ENCODE data around the gene AHCTF1.
A peak's percentile ranks its signal among the peaks of the same experiment; 100 is the strongest.

The AHCTF1 gene, protein sequence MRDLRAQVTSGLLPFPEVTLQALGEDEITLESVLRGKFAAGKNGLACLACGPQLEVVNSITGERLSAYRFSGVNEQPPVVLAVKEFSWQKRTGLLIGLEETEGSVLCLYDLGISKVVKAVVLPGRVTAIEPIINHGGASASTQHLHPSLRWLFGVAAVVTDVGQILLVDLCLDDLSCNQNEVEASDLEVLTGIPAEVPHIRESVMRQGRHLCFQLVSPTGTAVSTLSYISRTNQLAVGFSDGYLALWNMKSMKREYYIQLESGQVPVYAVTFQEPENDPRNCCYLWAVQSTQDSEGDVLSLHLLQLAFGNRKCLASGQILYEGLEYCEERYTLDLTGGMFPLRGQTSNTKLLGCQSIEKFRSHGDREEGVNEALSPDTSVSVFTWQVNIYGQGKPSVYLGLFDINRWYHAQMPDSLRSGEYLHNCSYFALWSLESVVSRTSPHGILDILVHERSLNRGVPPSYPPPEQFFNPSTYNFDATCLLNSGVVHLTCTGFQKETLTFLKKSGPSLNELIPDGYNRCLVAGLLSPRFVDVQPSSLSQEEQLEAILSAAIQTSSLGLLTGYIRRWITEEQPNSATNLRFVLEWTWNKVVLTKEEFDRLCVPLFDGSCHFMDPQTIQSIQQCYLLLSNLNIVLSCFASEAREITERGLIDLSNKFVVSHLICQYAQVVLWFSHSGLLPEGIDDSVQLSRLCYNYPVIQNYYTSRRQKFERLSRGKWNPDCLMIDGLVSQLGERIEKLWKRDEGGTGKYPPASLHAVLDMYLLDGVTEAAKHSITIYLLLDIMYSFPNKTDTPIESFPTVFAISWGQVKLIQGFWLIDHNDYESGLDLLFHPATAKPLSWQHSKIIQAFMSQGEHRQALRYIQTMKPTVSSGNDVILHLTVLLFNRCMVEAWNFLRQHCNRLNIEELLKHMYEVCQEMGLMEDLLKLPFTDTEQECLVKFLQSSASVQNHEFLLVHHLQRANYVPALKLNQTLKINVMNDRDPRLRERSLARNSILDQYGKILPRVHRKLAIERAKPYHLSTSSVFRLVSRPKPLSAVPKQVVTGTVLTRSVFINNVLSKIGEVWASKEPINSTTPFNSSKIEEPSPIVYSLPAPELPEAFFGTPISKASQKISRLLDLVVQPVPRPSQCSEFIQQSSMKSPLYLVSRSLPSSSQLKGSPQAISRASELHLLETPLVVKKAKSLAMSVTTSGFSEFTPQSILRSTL (N-terminal part only)
- total RNA-seq: 25.2 to 101 (median 71.7) reads per million in 17 experiments

DNA sequence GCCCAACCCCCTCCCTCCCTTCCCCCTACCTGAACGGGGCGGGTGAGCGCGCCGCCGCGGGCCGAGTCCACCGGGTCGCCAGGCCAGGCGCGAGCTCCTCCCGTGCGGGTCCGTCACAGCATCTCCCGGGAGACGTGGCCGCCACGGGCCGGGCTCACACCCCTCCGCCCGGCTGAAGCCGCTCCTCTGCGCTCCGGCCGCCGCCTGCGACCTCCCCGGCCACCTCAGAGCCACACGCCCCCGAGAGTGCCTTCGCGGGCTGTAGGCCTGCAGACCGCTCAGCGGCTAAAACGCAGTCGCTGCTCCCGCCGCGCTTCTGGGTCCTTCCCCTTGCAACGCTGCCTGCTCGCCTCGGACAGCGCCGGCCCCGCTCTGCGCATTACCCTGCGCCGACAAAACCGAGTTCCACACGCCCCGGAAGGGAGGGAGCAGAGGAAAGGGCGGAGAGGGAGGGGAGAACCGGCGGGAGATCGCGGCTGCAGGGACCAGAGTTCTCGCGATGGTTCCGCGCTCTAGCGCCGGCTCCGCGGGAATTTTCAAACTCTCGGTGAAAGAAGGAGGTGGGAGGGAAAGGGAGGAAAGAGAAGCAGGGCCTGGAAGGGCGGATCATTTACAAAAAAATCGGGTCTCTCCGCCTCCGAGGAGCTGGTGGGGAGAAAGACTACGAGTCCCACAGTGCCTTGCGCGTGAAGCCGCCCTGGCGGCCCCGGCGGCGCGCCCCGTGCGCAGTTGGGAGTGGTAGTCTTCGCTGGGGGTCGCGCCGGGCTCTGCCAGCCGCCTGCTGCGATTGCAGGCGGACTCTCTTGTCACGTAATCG lies at the start of gene AHCTF1:
Gene AHCTF1 (minus strand): TSS at position 400 of the 817 bp plus-strand sequence. CDS start 13,578 bp downstream, outside the sequence.
- DNase-seq: peak; percentile 99 to 100 (median 99)

DNA sequence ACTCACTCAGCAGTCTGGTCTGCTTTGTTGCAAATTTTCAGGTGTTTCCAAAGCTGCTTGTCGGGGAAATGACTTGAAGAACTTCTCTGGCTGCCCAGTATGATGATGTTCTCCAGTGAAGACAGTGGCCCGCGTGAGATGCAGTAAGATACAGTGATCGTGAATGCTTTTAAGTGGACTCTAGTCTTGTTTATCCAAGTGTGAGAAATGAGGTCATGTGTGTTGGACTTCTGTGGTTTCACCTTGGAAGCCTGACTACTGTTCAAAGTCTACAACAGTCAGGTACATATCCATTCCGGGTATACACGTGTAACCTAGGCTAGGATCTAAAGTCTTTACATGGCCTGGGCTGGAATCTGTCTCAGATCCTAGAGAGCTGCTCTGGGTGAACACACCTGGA lies 47.0 kb upstream of the AHCTF1 start:
- DNase-seq: no peak

DNA sequence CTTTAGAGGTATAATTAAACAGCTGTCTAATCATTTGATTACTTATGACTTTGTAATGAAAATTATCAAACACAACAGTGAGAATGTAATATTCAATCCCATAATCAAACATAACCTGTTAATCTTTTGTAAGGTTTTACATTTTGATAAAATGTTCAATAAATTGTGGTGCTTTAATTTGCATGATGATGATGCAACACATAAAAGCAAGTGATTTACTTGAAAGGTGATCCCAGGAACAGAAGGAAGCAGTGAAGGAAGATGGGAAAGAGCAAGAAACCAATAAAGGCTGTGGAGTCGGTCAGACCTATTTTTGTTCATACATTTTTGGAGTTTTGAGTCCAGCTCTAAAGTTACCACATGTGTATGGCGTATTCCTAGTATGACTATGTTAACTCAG lies 46.5 kb upstream of the AHCTF1 start:
- DNase-seq: no peak

DNA sequence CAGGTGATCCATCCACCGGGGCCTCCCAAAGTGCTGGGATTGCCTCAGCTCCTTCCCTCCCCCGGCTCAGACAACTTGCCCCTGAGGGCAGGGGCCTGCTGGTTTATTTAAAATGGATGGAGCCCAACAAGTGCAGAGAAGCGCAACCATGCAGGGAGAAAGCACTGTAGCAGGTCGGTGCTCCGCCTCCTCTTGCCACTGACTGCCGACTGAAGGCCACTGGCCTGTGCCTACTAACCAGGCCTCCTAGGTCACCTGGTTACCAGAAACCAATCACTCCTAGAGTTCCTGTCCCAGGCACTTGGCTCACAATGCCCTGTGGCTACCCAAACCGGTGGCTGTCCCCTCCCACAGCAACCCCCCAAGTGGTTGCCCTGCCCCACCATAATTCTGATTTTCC lies 40.2 kb upstream of the AHCTF1 start:
- no peak for DNase-seq

DNA sequence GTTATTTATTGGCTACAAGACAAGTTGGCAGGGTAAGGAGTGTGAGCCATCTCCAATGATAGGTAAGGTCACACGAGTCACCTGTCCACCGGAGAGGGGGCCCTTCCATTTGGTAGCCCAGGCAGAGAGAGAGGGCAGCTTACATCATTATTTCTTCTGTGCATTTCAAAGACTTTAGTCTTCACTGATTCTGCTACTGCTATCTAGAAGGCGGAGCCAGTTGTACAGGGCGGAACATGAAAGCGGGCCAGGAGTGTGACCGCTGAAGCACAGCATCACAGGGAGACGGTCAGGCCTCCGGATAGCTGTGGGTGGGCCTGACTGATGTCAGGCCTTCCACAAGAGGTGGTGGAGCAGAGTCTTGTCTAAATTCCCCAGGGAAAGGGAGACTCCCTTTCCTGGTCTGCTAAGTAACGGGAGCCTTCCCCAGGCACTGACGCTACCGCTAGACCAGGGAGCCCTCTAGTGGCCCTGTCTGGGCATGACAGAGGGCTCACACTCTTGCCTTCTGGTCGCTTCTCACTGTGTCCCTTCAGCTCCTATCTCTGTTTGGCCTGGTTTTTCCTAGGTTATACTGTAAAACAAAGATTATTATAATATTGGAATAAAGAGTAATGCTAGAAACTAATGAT lies 39.5 kb upstream of the AHCTF1 start:
- DNase-seq: peak; percentile 47 to 73 (median 62)

DNA sequence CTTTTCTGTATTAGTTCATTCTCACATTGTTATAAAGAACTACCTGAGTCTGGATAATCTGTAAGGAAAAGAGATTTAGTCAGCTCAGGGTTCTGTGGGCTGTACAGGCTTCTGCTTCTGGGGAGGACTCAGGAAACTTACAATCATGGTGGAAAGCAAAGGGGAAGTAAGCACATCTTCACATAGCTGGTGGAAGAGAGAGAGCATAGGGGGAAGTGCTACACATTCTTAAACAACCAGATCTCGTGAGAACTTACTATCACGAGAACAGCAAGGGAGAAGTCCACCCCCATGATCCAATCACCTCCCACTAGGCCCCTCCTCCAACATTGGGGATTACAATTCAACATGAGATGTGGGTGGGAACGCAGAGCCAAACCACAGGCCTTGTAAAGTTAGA lies 37.9 kb upstream of the AHCTF1 start:
- peak in 3 of 4 experiments; percentile 9 to 36 (median 31) for DNase-seq

DNA sequence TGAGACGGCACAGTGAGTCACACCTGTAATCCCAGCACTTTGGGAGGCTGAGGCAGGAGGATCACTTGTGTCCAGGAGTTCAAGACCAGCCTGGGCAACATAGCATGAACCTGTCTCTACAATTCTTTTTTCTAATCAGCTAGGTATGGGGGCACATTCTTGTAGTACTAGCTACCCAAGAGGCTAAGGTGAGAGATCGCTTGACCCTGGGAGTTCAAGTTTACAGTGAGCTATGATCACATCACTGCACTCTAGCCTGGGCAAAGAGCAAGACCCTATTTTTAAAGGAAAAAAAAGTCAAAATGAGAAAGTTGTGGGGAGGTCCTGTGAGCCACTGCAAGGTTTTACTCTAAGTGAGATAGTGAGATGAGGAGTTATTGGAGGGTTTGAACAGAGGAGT lies 34.8 kb upstream of the AHCTF1 start:
- no peak for DNase-seq

DNA sequence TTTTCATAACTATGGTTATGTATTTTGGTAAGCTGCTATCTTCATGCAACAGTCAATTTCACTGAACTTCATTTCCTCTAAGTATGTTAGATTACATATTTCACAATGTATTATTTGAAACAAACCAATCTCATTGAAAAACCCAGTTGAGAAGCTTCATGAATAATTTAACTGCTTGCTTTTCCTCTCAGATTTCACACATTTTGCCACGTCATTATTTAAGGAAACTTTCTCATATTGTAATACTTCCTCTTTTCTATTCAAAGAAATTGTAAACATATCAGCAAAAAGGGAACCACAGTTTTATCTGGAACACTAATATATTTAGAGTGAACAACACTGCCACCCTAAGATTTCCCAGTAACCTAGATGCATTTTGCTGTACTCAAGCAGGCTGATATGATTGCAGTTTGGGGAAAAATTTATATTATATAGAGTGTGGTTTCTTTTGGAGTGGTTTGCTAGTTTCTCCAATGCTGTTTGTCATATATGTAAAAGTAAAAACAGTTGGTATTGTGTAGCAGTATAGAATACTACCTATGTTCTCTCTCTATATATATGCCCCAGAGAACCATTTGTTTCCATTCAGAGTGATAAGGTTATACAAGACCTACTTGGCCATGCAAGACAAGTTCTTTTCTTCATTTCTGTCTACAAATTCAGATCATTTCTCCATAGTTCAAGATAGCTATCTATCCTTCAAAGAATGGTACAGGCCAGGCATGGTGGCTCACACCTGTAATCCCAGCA lies 28.4 kb upstream of the AHCTF1 start:
- peak; percentile 41 to 96 (median 74) for DNase-seq

DNA sequence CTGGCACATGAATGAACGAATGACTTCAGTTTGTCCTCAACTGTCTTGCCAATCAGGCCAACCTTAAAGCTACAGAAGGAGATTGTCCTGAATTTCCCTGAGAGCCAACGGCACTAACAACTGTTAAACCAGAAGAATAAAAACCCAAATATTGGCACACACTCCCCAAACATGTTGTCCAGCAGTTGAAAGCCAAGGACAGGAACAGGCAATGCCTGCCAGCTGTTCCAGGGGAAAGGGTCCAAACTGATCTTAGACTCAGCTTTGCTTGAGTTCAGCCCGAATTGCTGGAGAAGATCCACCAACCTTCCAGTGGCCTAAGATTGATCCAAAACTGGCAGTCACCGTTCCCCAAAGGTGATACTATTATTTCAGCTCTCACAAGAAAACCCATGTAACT lies 22.4 kb upstream of the AHCTF1 start:
- no peak for DNase-seq

DNA sequence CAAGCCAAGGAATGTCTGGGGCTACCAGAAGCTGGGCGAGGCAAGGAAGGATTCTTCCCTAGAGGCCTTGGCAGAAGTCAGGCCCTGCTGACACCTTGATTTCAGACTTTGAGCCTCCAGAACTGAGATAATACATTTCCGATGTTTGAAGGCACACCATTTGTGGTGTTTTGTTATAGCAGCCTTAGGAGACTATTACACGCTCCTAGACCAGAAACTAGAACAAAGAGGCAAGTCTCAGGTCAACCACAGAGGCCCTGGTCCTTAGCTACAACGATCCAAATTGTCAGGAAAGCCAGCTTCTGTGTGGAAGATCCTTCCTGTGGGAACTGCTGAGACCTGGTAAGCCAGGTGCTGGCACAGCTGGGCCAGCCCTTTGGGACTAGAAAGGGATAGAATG lies 19.7 kb upstream of the AHCTF1 start:
- no peak for DNase-seq

DNA sequence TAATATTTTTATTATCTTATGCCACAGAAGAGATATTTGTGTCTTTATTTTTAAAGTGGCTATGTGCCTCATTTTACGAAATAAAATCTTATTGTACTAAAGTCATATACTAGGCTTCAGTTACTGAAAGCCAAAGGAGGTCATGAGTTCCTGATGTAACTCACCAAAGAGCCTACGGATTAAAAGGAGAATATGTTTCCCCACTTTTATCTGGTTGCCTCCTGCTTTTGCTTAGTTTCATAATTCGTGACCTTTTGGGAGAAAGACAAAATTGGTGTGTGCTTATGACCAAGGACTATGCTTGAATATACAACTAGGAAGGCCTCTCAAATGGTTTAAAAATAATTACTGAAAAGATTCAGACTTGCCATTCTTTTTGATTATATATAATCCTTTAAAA lies 18.2 kb upstream of the AHCTF1 start:
- peak; percentile 31 to 80 (median 58) for DNase-seq

DNA sequence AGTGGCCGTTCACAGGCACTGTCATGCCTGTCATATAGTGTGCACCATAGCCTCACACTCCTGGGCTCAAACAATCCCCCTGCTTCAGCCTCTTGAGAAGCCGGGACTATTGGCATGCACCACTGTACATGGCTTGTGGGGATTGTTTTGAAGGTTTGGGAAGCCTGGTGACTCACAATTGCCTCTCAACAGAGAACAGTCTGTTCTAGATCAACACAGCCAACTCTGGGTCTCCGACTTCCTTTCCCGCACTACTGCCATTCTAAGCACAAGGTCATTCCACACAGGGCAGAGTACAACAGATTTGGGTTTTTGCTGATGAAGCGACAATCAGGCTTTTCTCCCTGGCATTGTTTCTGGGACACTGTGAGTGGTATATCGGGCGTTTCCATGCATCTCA lies 15.5 kb upstream of the AHCTF1 start:
- no peak for DNase-seq

DNA sequence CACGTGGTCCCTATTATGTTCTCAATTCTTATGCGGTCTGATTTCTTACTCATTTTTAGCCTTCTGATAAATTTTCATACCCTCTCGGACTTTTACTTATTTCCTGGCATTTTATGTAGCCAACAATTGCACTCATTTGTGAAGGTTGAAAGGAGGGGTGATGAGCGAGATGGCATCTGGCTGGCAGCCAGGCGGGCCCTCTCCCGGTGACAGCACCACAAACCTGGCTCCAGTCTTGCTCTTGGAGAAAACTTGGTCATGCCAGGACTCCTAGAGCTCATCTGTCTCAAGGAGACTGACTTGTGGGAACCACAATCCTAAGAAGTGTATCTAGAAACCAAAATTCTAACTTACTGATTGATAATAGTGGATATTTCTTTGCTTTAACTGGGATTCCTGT lies 14.6 kb upstream of the AHCTF1 start:
- no peak for DNase-seq

DNA sequence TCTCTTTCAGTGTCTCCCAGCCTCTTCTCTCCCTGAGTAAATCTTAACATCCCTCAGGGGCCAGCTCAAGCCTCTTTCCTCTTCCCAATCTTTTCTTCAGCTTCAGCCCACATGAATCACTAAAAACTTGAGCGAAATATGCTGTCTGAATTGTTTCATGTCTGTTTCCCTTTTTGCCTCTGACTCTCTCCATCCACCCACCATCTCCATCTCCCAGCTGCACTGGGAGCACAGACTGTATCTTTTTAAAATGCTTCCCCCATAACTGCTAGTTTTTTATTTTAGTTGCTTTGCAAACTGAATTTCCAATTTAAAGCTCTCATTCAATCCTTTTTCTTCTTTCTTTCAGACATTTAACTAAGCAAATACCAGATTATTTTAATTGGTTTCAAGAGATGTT lies 3.0 kb upstream of the AHCTF1 start:
- DNase-seq: peak; percentile 7 to 59 (median 42)

DNA sequence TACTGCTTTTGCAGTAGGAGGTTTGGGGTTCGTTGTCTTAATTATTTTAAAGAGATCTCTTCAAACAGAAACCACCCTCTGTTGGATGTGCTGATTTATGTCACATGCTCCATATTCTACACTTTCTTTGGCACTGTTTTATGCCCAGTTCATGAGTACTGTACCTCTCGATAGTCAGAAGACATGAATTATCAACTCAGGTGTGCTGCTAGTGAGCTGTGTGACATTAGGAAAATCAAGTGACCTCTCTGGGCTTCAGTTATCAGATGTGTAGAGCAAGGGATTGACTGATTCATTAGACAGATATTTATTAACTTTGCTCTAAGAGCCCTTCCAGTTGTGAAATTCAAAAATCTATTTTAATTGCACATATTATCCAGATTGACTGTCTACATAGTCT lies 2.1 kb upstream of the AHCTF1 start:
- DNase-seq: no peak

DNA sequence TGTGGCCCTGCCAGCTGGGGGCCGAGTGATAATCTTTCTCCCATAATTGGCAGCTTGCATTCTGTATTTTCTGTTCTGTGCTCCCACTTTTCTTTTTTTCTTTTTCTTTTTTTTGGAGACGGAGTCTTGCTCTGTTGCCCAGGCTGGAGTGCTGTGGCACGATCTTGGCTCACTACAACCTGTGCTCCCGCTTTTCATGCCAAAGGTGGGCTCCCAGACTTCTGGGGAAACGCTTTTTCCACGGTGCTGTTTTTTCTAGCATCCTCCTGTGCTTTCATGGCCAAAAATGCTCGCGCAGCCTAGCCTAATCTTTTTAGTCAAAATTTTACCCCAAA lies 585 bp upstream of the AHCTF1 start:
- DNase-seq: no peak

DNA sequence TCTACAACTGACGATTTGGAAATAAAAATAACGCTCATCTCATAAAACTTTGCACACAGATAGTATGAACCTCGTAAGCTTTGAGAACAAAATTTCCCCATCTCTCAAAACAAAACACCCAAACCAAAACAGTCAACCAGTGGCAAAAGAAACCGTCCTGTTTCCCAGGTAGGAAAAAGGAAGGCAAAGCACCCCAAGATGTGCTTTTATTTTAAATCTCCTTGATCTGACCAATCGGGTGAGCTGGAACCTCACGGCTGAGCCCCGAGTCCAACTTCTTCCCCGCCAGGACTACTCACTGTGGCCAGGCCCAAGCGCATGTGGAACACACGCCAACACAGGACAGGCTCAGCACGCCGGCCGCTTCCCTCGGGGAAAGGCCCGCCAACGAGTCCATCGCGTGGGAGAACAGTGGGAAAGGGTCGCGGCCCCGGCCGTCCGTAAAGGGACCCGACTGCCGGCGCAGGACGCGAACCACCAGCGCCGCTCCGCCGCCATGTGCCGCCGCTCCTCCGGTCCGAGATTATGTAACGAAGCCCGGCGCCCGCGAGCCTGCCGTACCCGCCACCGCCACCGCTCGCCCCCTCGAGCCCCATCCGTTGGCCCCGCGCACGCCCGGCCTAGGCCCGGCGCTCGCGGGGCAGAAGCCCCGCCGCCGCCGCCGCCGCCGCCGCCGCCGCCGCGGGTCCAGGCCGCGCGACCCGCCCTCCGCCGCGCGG lies 759 bp downstream of the AHCTF1 start:
- peak; percentile 62 to 79 (median 74) for DNase-seq

DNA sequence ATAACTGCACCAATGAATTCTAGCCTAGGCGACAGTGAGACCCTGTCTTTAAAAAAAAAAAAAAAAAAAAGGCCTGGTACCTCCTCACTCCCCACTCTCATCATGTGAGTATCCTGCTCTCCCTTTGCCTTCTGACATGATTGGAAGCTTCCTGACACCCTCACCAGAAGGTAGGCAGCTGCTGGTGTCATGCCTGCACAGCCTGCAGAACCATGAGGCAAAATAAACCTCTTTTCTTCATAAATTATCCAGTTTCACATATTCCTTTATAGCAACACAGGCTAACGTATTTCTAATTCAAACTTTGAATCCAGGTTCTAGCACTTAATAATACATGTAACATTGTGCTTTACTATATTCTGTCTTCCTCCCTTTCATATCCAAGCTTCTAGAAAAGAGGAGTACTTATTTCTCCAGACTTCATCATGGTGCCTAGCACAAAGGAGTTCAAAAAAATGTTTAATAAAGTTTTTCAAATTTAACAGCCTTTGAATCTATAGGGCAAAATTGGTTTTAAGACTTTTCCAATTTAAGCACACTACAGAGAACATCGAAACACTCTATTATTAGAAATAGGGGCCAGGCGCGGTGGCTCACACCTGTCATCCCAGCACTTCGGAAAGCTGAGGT lies 5.6 kb downstream of the AHCTF1 start:
- DNase-seq: no peak

DNA sequence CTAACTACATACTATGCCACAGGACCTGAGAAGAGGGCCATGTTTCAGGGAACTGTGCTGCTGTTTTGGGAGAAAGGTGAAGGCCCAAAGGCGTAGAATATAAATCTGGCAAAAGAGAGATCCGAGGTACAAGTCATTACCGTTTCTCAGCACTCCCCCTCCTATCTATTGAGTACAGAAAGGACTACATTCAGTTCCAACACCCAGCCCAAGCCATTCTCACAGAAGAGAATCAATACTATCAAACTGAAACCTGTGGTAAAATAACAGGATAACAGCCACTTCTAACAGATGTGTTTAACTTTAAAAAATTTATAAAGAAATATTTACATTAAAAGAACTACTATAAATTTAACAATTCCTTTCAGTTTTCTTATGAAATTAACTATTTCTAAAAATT lies 7.8 kb downstream of the AHCTF1 start:
- no peak for DNase-seq

DNA sequence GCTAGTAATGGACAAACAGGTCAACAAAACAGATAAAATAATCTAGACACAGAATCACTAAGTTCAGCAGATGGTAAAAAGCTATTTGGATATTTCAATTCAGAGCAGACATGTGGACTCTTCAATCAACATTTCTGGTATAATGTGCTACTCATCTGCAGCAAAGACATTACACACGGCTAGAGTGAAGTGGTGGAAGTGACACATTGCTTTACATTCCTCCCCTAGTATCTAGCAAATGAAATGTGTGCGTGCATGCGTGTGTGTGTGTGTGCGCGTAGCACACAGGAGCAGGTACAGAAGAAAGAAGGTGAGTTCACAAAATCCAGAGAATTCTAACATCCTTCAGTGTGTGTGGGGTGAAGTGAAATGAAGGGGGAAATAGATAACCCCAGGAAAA lies 8.3 kb downstream of the AHCTF1 start:
- no peak for DNase-seq
